Inferior parietal cortex (tissue), 1 donor: ENCODE measurements around the gene PLD4.

Experiments
- DNase-seq: peaks from one replicate; pipeline ENCODE4 v3.0.0-alpha.2; 2016; ENCODE audit errors: extremely low spot score

PLD4 gene

GRCh38 chr14:104928391-104929133 lies 3.9 kb downstream of the PLD4 start:
- DNase-seq = no peak

- DNase-seq = no peak
Observed at GRCh38 chr14:104929268-104930230, 4.9 kb downstream of the PLD4 start.

GRCh38 chr14:104930526-104931303 lies 6.0 kb downstream of the PLD4 start:
- DNase-seq = no peak

GRCh38 chr14:104931304-104931770 lies 6.7 kb downstream of the PLD4 start:
- DNase-seq = no peak

- DNase-seq = no peak
Observed at GRCh38 chr14:104931771-104932675, 7.3 kb downstream of the PLD4 start.

- DNase-seq = peak; percentile 79
Observed at GRCh38 chr14:104932676-104933631, 8.3 kb downstream of the PLD4 start.

- DNase-seq = no peak
Observed at GRCh38 chr14:104933746-104934733, 9.4 kb downstream of the PLD4 start.

GRCh38 chr14:104935026-104935650 lies 10.5 kb downstream of the PLD4 start:
- DNase-seq = no peak

GRCh38 chr14:104935955-104936354 lies 11.3 kb downstream of the PLD4 start:
- no peak for DNase-seq

- DNase-seq = no peak
Observed at GRCh38 chr14:104936361-104937155, 11.9 kb downstream of the PLD4 start.

- DNase-seq = no peak
Observed at GRCh38 chr14:104937161-104937560, 12.5 kb downstream of the PLD4 start.

GRCh38 chr14:104937694-104938365 lies 13.2 kb downstream of the PLD4 start:
- DNase-seq = no peak

GRCh38 chr14:104938436-104938835 lies 13.8 kb downstream of the PLD4 start:
- no peak for DNase-seq

- no peak for DNase-seq
Observed at GRCh38 chr14:104938960-104939359, 14.3 kb downstream of the PLD4 start.

- no peak for DNase-seq
Observed at GRCh38 chr14:104939666-104940410, 15.2 kb downstream of the PLD4 start.
